Endodermal cell (in vitro differentiated cells): ENCODE measurements around the gene AATF. TPM values are rescaled to one million over a fixed set of nuclear protein-coding genes. Genes with fewer than 3 reads are reported as not detected.

Source experiments
- DNase-seq: peaks from one replicate; pipeline ENCODE4 v3.0.0-alpha.2; 2017
- H3K27ac ChIP-seq: 2 replicates; pipeline ENCODE4 v1.5.1; 2013; ENCODE audit warnings: mild to moderate bottlenecking, low read depth, low read length, moderate library complexity
- H3K27me3 ChIP-seq: 2 replicates; pipeline ENCODE4 v1.6.1; 2013; ENCODE audit warnings: mild to moderate bottlenecking, low read length, moderate library complexity; ENCODE audit not compliant: insufficient read depth, control insufficient read depth, poor library complexity, severe bottlenecking
- H3K36me3 ChIP-seq: 2 replicates; pipeline ENCODE4 v1.7.0; 2013; ENCODE audit warnings: mild to moderate bottlenecking, low read length, moderate library complexity; ENCODE audit not compliant: control insufficient read depth, insufficient read depth
- H3K4me1 ChIP-seq: one replicate; pipeline ENCODE4 v1.7.0; 2013; ENCODE audit warnings: low read length; ENCODE audit not compliant: control insufficient read depth, insufficient read depth
- H3K4me3 ChIP-seq: 2 replicates; pipeline ENCODE4 v1.5.1; 2013; ENCODE audit warnings: mild to moderate bottlenecking, low read length, moderate library complexity
- H3K9ac ChIP-seq: 2 replicates; pipeline ENCODE4 v1.6.1; 2013; ENCODE audit warnings: mild to moderate bottlenecking, low read length, moderate library complexity; ENCODE audit not compliant: poor library complexity, severe bottlenecking; ENCODE audit errors: extremely low read depth
- H3K9me3 ChIP-seq: 2 replicates; pipeline ENCODE4 v1.6.1; 2013; ENCODE audit warnings: mild to moderate bottlenecking, low read length, moderate library complexity; ENCODE audit not compliant: control insufficient read depth
- H3K27ac Mint-ChIP-seq: 2 replicates; pipeline ENCODE4 v1.8.0; 2020; ENCODE audit warnings: mixed read lengths
- H3K27me3 Mint-ChIP-seq: 2 replicates; pipeline ENCODE4 v1.8.0; 2021; ENCODE audit warnings: mild to moderate bottlenecking, mixed read lengths; ENCODE audit not compliant: insufficient read depth
- H3K36me3 Mint-ChIP-seq: 2 replicates; pipeline ENCODE4 v1.8.0; 2020; ENCODE audit warnings: low read depth, mixed read lengths
- H3K4me1 Mint-ChIP-seq: 2 replicates; pipeline ENCODE4 v1.8.0; 2020; ENCODE audit warnings: mixed read lengths
- H3K4me3 Mint-ChIP-seq: 2 replicates; pipeline ENCODE4 v1.8.0; 2020; ENCODE audit warnings: mild to moderate bottlenecking, moderate library complexity, mixed read lengths
- H3K9me3 Mint-ChIP-seq: 2 replicates; pipeline ENCODE4 v1.8.0; 2020; ENCODE audit warnings: mild to moderate bottlenecking, mixed read lengths
- CTCF ChIP-seq: fragments of 200-600 bp; sonication (generic); conservative IDR thresholded peaks from 2 replicates; pipeline ENCODE4 v1.5.0; 2021; ENCODE audit warnings: antibody characterized with exemption, mild to moderate bottlenecking
- WGBS, 2 experiments: methylation state at CpG; one replicate each; pipeline versions ENCODE4 v1.1.5 to v1.1.7; 2013; ENCODE audit warnings: missing lambda C conversion rate in 2 of 2, mixed read lengths in 1 of 2; ENCODE audit not compliant: insufficient coverage in 1 of 2, insufficient read length in 1 of 2; 5-methylcytosine and 5-hydroxymethylcytosine counted together
- total RNA-seq, 2 donors: library from RNA; stranded (reverse); fragmentation: NEBNext Ultra II Directional in 1 of 2; extraction: Animal tissue kit (Norgen Biotek cat#: 25700) in 1 of 2; gene quantifications; 2 replicates in 1 of 2; 3 replicates in 1 of 2; pipeline ENCODE4 v1.2.1, GENCODE V29; 2021

AATF gene
- total RNA-seq, 2 donors from 2014 or later: 90.7 TPM

- H3K4me1 Mint-ChIP-seq: peaks cover 65% of the 10 kb centered on the region
- peak overlapping the region; percentile 98 for H3K4me3 Mint-ChIP-seq
- H3K4me3 ChIP-seq: peak overlapping the region; percentile 53
- H3K4me1 ChIP-seq: peaks cover 22% of the 10 kb centered on the region
- H3K9me3 ChIP-seq: no peaks in the 10 kb centered on the region
- peaks cover 58% of the 10 kb centered on the region for H3K27me3 ChIP-seq
- no peak for DNase-seq
- WGBS, 2 experiments: 39 to 49% methylated on average over 4 to 6 of the region's 16 CpGs
- H3K27ac Mint-ChIP-seq: peak overlapping the region; percentile 90
- H3K36me3 Mint-ChIP-seq: peaks cover 45% of the 10 kb centered on the region
- no peak overlapping the region for H3K9ac ChIP-seq
- H3K9me3 Mint-ChIP-seq: no peaks in the 10 kb centered on the region
- H3K27me3 Mint-ChIP-seq: peaks cover 64% of the 10 kb centered on the region
- H3K36me3 ChIP-seq: peaks cover 58% of the 10 kb centered on the region
- no peak overlapping the region for H3K27ac ChIP-seq
- TF ChIP-seq CTCF: no peak
Observed at GRCh38 chr17:36932383-36932693, 16.4 kb upstream of the AATF start.

GRCh38 chr17:36932694-36933511 is 15.9 kb upstream of the AATF start:
- peak overlapping the region; percentile 98 for H3K4me3 Mint-ChIP-seq

GRCh38 chr17:36933512-36934143 is 15.1 kb upstream of the AATF start:
- peak overlapping the region; percentile 98 for H3K4me3 Mint-ChIP-seq
- peaks cover 54% of the 10 kb centered on the region for H3K36me3 Mint-ChIP-seq
- H3K4me3 ChIP-seq: peak overlapping the region; percentile 99
- peaks cover 77% of the 10 kb centered on the region for H3K27me3 Mint-ChIP-seq
- no peaks in the 10 kb centered on the region for H3K9me3 ChIP-seq
- 11 to 18% methylated on average over 18 to 23 of the region's 23 CpGs for WGBS, 2 experiments
- no peak overlapping the region for H3K27ac ChIP-seq
- H3K4me1 ChIP-seq: peaks cover 13% of the 10 kb centered on the region
- no peak overlapping the region for H3K9ac ChIP-seq
- peak; percentile 71 for DNase-seq
- no peak for TF ChIP-seq CTCF
- peaks cover 71% of the 10 kb centered on the region for H3K27me3 ChIP-seq
- no peaks in the 10 kb centered on the region for H3K9me3 Mint-ChIP-seq
- peaks cover 53% of the 10 kb centered on the region for H3K4me1 Mint-ChIP-seq
- H3K36me3 ChIP-seq: peaks cover 51% of the 10 kb centered on the region
- peak overlapping the region; percentile 86 for H3K27ac Mint-ChIP-seq

More at GRCh38 chr17:36932694-36933511, 15.9 kb upstream of the AATF start:
- WGBS, 2 experiments: 21 to 42% methylated on average over 16 to 40 of the region's 40 CpGs
- Mint-ChIP-seq H3K4me1 (peaks cover 60% of the 10 kb centered on the region), H3K27me3 (peaks cover 70% of the 10 kb centered on the region), H3K36me3 (peaks cover 48% of the 10 kb centered on the region), H3K9me3 (no peaks in the 10 kb centered on the region), H3K27ac (peak overlapping the region; percentile 46)
- Histone ChIP-seq H3K36me3 (peaks cover 53% of the 10 kb centered on the region), H3K4me1 (peaks cover 16% of the 10 kb centered on the region), H3K27me3 (peaks cover 63% of the 10 kb centered on the region), H3K4me3 (peak overlapping the region; percentile 99), H3K27ac (no peak overlapping the region), H3K9ac (no peak overlapping the region), H3K9me3 (no peaks in the 10 kb centered on the region)
- TF ChIP-seq CTCF: no peak
- DNase-seq: peak; percentile 73
